GM21381 (cell line): ENCODE results near the gene TLX1.
"Not testable (repeated sequence)": the region's sequence is repeated elsewhere in the genome, so short reads cannot be mapped to it uniquely, and the experiment has no call there.

Experiments used
- ATAC-seq: cut with Tn5 transposase; IDR thresholded peaks from one replicate; pipeline ENCODE4 v1.9.1; 2021; ENCODE audit warnings: mild to moderate bottlenecking, moderate library complexity; ENCODE audit not compliant: unreplicated experiment

TLX1 gene

GRCh38 chr10:101146392-101147251, 15.5 kb downstream of the TLX1 start:
- no peak for ATAC-seq

GRCh38 chr10:101151395-101151794, 20.3 kb downstream of the TLX1 start:
- ATAC-seq: no peak

- no peak for ATAC-seq
Measured at GRCh38 chr10:101152316-101152715, 21.2 kb downstream of the TLX1 start.

GRCh38 chr10:101154506-101154905, 23.4 kb downstream of the TLX1 start:
- not testable (repeated sequence) for ATAC-seq

- no peak for ATAC-seq
Measured at GRCh38 chr10:101155896-101156295, 24.8 kb downstream of the TLX1 start.

GRCh38 chr10:101157756-101158458, 26.8 kb downstream of the TLX1 start:
- no peak for ATAC-seq

- ATAC-seq: no peak
Measured at GRCh38 chr10:101158459-101159058, 27.5 kb downstream of the TLX1 start.

GRCh38 chr10:101161494-101162299, 30.6 kb downstream of the TLX1 start:
- no peak for ATAC-seq

- no peak for ATAC-seq
Measured at GRCh38 chr10:101162677-101163076, 31.6 kb downstream of the TLX1 start.

GRCh38 chr10:101164020-101164419, 32.9 kb downstream of the TLX1 start:
- no peak for ATAC-seq

GRCh38 chr10:101165736-101166135, 34.6 kb downstream of the TLX1 start:
- ATAC-seq: no peak

GRCh38 chr10:101166430-101166829, 35.3 kb downstream of the TLX1 start:
- no peak for ATAC-seq

- no peak for ATAC-seq
Measured at GRCh38 chr10:101172741-101173140, 41.6 kb downstream of the TLX1 start.

GRCh38 chr10:101174319-101174718, 43.2 kb downstream of the TLX1 start:
- no peak for ATAC-seq

- no peak for ATAC-seq
Measured at GRCh38 chr10:101176577-101176976, 45.5 kb downstream of the TLX1 start.

GRCh38 chr10:101182936-101183335, 51.8 kb downstream of the TLX1 start:
- no peak for ATAC-seq

GRCh38 chr10:101183458-101184183, 52.5 kb downstream of the TLX1 start:
- no peak for ATAC-seq
